GM19328 (cell line): Measurements from ENCODE around the gene FETUB.
A peak's percentile ranks its signal among the peaks of the same experiment; 100 is the strongest.

Experiments used
- ATAC-seq: cut with Tn5 transposase; IDR thresholded peaks from one replicate; pipeline ENCODE4 v1.9.1; 2021; ENCODE audit warnings: mild to moderate bottlenecking, moderate library complexity; ENCODE audit not compliant: unreplicated experiment

Gene FETUB

GRCh38 chr3:186612721-186613636, 27.2 kb upstream of the FETUB start, which contains the start of gene AHSG:
TSS of gene AHSG (plus strand) at chr3:186613060. CDS start at chr3:186613142, 82 bp downstream.
- ATAC-seq = no peak

GRCh38 chr3:186613637-186614265, 26.4 kb upstream of the FETUB start:
- ATAC-seq = no peak

DNA sequence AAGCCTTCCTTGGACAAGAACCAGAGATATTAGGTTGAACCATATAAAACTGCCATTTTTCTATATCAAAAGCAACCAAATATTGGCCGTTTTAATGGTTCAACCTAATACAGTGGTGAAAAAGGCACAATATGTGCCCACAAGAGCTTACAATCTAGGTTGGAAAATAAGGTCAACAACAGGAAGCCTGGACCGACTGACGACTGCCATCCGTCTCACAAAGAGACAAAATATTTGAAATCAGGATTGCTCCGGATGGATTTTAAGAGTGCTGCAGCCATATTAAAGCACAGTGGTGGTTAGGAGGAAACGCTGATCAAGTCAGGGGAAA, 26.0 kb upstream of the FETUB start:
- ATAC-seq = no peak

DNA sequence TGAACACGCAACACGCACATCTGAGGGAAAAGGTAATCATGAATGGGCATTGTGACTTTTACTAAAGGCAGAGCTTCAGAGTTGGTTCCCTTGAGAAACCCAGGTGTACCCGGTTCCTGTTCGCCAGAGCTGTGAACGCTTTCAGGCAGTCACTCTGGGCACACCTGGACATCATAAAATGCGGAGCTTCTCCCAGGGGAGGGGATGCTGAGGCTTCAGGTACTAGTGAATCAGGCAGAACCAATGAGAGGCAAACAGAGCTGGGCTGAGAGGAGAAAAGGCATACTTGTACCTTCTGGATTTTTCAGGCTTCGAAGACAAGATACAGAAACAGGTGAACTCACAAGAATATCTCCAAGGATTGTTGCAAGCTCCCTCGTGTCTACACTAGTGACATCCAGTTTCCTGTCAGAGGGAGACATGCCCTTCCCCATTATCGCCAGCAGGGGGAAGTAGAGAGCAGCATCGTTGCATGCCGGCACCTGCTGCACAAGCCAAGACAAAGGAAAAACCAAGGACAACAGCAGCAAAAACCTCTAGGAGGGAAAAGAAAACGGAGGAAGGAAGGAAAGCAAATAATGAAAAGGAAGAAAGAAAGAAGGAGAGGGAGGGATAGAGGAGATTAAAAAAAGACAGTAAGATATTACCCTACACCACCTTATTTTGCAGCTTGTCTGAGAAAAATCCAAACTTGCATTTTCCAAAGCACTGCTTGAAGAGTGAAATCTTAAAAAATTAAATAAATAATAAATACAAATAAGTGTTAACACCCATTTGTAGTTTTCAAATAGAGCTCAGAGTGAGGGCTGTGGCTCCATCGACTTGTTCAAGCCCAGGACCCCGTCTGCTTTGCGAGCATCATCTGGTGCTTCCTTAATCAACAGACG, 25.4 kb upstream of the FETUB start:
- ATAC-seq = no peak

DNA sequence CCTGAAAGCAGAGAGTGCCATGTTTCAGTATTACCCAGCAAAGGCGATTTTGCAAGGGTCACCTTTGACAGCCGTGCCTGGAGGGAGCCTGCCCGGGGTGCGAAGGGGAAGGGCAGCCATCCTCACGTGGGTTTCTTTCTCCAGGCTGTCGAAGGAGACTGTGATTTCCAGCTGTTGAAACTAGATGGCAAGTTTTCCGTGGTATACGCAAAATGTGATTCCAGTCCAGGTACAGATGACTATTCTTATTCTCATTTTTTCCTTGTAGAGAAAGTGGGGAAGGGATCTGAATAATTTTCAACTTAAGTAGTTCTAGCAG, 23.9 kb upstream of the FETUB start:
- ATAC-seq = no peak

DNA sequence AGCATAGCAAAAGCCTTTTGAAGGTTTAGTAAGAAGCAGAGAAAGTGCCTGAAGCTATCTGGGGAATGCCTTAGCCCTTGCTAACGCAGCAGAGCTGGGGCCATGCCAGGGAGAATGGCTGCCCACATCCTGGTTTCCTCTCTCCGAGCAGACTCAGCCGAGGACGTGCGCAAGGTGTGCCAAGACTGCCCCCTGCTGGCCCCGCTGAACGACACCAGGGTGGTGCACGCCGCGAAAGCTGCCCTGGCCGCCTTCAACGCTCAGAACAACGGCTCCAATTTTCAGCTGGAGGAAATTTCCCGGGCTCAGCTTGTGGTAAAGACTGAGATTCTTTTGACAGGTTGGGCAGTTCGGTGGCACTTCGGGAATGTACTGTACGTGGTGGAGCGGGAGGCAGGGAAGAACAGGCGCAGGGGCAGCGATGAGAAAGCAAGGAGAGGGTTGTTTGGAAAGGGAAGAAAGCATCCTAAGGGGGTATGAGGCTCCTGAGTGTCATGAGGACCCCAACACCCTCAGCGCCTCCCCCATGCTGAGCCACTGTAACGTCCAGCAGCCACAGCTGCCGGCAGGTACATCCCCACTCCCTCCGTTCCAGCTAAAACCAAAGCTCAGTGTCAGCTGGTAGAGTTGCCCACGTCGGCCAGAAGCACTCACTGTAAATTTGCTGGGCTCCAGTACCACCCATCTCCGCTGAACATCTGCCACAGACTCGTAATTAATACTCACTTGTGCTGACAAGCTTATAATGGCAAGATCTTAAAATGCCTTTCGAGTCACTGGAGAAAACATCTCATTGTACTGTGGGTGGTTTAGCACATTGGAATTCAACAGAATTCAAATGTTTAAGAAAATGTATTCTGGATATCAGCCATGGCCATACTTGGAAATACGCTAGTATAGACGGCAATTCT, 22.9 kb upstream of the FETUB start:
- ATAC-seq = peak; percentile 75

GRCh38 chr3:186618318-186618938, 21.8 kb upstream of the FETUB start:
- no peak for ATAC-seq

DNA sequence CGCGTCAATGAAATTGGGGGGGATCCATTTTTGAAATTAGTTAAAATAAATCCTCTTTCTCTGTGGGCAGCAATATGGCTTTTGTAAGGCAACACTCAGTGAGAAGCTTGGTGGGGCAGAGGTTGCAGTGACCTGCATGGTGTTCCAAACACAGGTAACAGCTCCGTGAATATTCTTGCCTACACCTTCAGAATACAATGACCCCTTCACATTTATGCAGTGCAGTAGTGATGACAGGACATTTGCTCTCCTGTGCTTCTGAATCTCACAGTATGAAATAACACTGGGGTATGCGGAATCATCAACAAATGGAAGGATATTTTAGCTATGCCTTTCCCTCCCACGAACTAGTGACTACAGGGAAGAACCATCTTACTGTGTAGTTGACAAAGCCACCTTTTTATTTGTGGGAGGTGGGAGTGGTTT, 20.4 kb upstream of the FETUB start:
- no peak for ATAC-seq

GRCh38 chr3:186620213-186621092, 19.7 kb upstream of the FETUB start:
- no peak for ATAC-seq

GRCh38 chr3:186621894-186622650, 18.1 kb upstream of the FETUB start:
- no peak for ATAC-seq

DNA sequence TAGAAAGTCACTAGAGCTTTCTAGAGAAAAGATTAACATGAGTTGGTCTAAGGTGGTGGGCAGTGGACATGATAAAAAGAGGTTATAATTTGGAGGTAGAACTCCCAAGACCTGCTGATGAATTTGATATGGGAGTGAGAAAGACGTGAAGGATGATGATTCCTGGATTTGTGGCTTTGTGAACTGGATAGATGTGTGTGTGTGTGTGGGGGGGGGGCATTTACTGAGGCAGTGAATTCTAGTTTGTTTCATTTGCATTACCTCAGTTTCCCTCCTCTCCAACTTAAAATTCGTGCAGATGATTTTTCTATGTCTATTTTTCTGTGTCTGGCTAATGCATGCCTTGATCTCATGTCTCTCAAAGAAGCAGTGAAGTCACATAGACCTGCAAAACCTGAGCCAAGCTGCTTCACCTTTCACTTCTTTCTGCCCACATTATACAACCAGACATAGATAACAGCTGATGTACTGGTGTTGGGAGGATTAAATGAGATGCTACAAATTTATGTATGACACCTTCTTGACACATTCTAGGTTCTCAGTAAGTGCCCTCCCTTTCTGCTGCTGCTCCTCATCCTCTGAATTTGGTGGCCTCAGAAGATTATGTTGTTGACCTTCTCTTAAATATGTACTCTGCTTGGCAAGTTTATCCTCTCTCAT, 17.4 kb upstream of the FETUB start:
- no peak for ATAC-seq

- no peak for ATAC-seq
Measured at GRCh38 chr3:186624598-186624997, 15.6 kb upstream of the FETUB start.

- no peak for ATAC-seq
Measured at GRCh38 chr3:186625600-186626042, 14.6 kb upstream of the FETUB start.

DNA sequence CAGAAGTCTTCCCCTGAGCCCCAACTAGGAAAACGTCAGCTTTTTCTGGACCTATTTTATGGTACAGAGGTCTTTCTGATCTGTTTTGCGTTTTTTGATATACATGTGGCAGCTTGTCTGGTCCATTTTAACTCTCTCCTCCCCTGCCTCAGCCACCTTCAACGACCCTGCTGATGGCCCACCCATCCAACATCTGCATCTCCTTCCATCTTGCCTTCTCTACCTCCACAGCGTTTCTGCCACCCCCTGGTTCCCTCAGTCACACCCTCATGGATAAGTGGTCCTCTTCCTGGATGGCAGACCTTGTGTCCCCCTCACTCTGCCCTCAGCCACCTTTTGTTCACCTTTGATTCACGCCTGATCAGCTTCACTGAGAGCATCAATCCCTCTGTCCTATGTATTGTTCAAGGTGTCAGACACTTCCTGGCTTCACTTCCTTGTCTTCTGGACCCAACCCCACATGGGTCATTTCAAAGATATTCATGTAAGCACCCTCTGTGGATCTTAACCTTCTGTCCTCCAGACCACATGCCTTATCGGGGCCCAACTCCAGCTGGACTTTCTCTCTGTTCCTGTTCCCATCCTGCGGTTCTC, 13.8 kb upstream of the FETUB start:
- no peak for ATAC-seq

- ATAC-seq = no peak
Measured at GRCh38 chr3:186627852-186628414, 12.3 kb upstream of the FETUB start.

DNA sequence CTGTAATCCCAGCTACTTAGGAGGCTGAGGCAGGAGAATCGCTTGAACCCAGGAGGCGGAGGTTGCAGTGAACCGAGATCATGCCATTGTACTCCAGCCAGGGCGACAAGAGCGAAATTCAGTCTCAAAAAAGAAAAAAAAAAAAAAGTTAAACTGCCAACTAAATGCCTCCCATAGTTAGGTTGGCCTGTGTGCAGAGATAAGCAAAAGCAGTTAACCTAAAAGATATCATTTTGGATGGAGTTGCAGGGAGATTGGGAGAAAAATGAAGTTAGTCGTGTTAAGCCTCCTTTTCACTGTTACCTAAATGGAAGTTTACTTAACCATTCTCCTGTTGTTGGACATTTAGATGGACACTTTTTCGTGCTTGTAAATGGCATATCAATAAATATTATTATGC, 11.4 kb upstream of the FETUB start:
- no peak for ATAC-seq
